DND-41 (cell line): ENCODE measurements around the gene VPS54.

ENCODE experiments used
- ATAC-seq: fragments of 200-7000 bp; cut with Tn5 transposase; 3 replicates; pipeline ENCODE4 v1.9.1; 2021; ENCODE audit warnings: low read depth; ENCODE audit not compliant: insufficient read depth
- DNase-seq: peaks from one replicate; pipeline ENCODE4 v3.0.0-alpha.2; 2020
- H2AFZ ChIP-seq: 2 replicates; pipeline ENCODE4 v1.6.0; 2012; ENCODE audit warnings: low read depth, low read length
- H3K27ac ChIP-seq: 2 replicates; pipeline ENCODE4 v1.5.1; 2012; ENCODE audit warnings: low read length, inconsistent platforms
- H3K27me3 ChIP-seq: fragments of 200-600 bp; sonication (generic); 2 replicates; pipeline ENCODE4 v1.6.0; 2012; ENCODE audit warnings: low read length, mild to moderate bottlenecking, inconsistent platforms; ENCODE audit not compliant: insufficient read depth, poor library complexity
- H3K36me3 ChIP-seq: 2 replicates; pipeline ENCODE4 v1.5.1; 2012; ENCODE audit warnings: low read length, inconsistent platforms; ENCODE audit not compliant: insufficient read depth
- H3K4me1 ChIP-seq: 2 replicates; pipeline ENCODE4 v1.5.1; 2012; ENCODE audit warnings: mild to moderate bottlenecking, low read length; ENCODE audit not compliant: insufficient read depth
- H3K4me2 ChIP-seq: 2 replicates; pipeline ENCODE4 v1.6.0; 2012; ENCODE audit warnings: mild to moderate bottlenecking, moderate library complexity, low read length, inconsistent platforms; ENCODE audit not compliant: insufficient read depth
- H3K4me3 ChIP-seq, 2 experiments: fragments of 200-600 bp in 1 of 2; shearing (Covaris generic) in 1 of 2; 2 replicates each; pipeline ENCODE4 v1.5.1; 2012 to 2016; ENCODE audit warnings: inconsistent platforms in 2 of 2, low read length in 2 of 2, mild to moderate bottlenecking in 2 of 2, low read depth in 1 of 2, moderate library complexity in 1 of 2
- H3K79me2 ChIP-seq: 2 replicates; pipeline ENCODE4 v1.6.0; 2012; ENCODE audit warnings: low read length, inconsistent platforms; ENCODE audit not compliant: insufficient read depth
- H3K9ac ChIP-seq: 2 replicates; pipeline ENCODE4 v1.6.0; 2012; ENCODE audit warnings: low read depth, mild to moderate bottlenecking, inconsistent platforms, low read length, moderate library complexity
- H3K9me3 ChIP-seq: 2 replicates; pipeline ENCODE4 v1.5.1; 2012; ENCODE audit warnings: low read length, moderate library complexity, mild to moderate bottlenecking, inconsistent platforms; ENCODE audit not compliant: insufficient read depth, severe bottlenecking
- H4K20me1 ChIP-seq: 2 replicates; pipeline ENCODE4 v1.6.0; 2012; ENCODE audit warnings: low read length; ENCODE audit not compliant: insufficient read depth
- CTCF ChIP-seq: IDR thresholded peaks from 2 replicates; pipeline ENCODE4 v1.5.1; 2012; ENCODE audit warnings: borderline replicate concordance, low read length, moderate library complexity, mild to moderate bottlenecking; ENCODE audit not compliant: poor library complexity, severe bottlenecking; ENCODE audit errors: extremely low read depth
- EZH2 ChIP-seq: IDR thresholded peaks from 3 replicates; pipeline ENCODE4 v1.6.1; 2012; ENCODE audit warnings: borderline replicate concordance, low read depth, mild to moderate bottlenecking, moderate library complexity, low read length, inconsistent platforms; ENCODE audit not compliant: severe bottlenecking

Gene VPS54

DNA sequence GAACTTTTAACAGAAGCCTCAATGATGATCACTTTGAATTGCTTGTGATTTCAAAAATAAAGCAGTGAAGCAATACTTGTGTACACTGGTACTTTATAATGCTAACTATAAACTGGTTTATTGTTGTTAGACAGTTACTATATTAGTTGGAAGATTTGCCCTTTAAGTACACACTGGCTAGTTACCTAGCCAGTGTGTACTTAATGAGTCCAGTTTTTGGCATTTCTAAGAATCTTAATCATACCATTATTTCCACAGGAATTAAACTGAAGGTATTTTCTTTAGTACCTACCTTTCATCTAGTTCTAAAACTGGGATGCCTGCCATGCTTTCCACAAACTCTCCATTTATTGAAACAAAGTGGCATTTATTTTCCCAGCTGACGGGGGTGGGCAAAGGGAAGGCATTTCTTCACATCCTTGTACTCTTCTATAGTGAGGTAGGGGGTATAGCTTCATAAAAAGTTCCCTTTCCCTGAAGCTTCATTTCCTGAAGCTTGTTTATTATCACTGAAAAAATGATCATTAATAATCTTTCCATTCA, 127.7 kb downstream of the VPS54 start:
- DNase-seq (no peak), ATAC-seq (no peak)
- Histone ChIP-seq H3K9me3 (no peaks in the 10 kb centered on the region), H4K20me1 (peaks cover 5% of the 10 kb centered on the region; the same call in 1 of the 2 replicates), H2AFZ (no peak overlapping the region), H3K4me1 (no peaks in the 10 kb centered on the region), H3K27ac (no peak overlapping the region; the same call in 1 of the 2 replicates), H3K9ac (no peak overlapping the region), H3K79me2 (no peaks in the 10 kb centered on the region; the same call in 1 of the 2 replicates), H3K4me3 (no peak overlapping the region), H3K27me3 (no peaks in the 10 kb centered on the region), H3K36me3 (peaks cover 90% of the 10 kb centered on the region), H3K4me2 (no peak overlapping the region)
- TF ChIP-seq EZH2 (no peak), CTCF (no peak)

DNA sequence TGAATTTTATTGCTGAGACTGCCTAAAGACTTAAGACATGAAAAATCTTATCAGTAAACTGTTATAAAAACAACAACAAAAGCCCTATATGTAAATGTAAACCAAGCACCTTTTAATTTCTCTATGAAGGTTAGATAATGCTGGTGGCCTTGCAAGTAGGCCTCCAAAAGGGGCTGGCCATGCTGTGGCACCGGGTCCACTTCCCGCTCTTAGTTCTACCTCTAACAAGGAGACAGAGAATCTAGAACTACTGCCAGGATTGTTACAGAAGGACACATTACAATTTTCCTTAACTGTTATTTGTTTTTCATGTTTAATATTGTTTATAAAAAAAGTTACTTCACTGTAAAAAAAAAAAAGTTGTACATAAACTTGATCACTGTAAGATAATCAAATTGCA, 128.6 kb downstream of the VPS54 start:
- Histone ChIP-seq H2AFZ (no peak overlapping the region), H3K4me1 (no peaks in the 10 kb centered on the region), H3K9ac (no peak overlapping the region), H3K36me3 (peaks cover 93% of the 10 kb centered on the region), H3K79me2 (peaks cover under 1% of the 10 kb centered on the region; the same call in 1 of the 2 replicates), H3K27ac (no peak overlapping the region), H3K27me3 (no peaks in the 10 kb centered on the region), H3K4me2 (no peak overlapping the region), H4K20me1 (peaks cover 7% of the 10 kb centered on the region; the same call in 1 of the 2 replicates), H3K9me3 (no peaks in the 10 kb centered on the region), H3K4me3 (no peak overlapping the region)
- ATAC-seq = no peak
- TF ChIP-seq EZH2 = no peak
- no peak for DNase-seq

DNA sequence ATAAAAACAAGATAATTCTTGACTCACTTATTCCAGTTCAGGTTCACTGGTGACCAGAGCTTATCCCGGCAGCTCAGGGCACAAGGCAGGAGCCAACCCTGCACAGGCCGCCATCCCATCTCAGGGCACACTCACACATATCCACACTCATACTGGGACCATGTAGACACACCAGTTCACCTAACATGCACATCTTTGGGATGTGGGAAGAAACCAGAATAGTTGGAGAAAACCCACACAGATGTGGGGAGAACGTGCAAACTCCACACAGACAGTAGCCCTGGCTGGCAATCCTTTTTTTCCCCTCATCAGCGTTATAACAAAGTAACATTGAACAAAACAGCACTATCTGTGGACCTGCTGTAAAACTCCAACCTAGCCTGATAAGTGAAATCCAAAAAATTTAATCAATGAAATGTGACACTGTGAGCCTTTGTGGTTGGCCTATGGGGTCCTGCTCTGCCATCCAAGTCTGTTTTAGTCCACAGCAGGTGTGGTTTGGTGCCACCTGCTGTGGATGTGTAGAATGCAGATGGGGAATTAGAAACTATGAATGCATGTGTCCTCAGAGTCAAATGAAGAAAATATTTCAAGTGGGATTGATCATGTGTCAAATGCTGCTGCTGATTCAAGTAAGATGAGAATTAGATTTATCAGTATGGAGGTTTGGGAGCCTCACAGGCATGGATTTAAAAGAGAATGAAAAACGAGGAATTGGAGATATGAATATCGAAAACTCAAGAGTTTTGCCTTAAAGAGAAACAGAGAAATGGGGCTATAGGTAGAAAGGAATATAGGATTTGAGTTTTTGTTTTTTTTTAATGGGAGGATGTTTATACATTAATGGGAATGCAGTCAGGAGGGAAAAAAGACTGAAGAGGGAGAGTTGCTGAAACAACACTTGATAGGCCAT, 130.5 kb downstream of the VPS54 start:
- Histone ChIP-seq H3K4me3 (no peak overlapping the region), H4K20me1 (peaks cover 7% of the 10 kb centered on the region; the same call in 1 of the 2 replicates), H3K36me3 (peaks cover 100% of the 10 kb centered on the region), H3K27ac (peak overlapping the region; percentile 54), H2AFZ (no peak overlapping the region), H3K4me1 (no peaks in the 10 kb centered on the region), H3K9me3 (no peaks in the 10 kb centered on the region), H3K4me2 (no peak overlapping the region), H3K79me2 (peaks cover 13% of the 10 kb centered on the region), H3K9ac (no peak overlapping the region), H3K27me3 (no peaks in the 10 kb centered on the region)
- DNase-seq = peak; percentile 70
- peak; percentile 90 for ATAC-seq
- TF ChIP-seq EZH2 (no peak), CTCF (peak; percentile 89)

DNA sequence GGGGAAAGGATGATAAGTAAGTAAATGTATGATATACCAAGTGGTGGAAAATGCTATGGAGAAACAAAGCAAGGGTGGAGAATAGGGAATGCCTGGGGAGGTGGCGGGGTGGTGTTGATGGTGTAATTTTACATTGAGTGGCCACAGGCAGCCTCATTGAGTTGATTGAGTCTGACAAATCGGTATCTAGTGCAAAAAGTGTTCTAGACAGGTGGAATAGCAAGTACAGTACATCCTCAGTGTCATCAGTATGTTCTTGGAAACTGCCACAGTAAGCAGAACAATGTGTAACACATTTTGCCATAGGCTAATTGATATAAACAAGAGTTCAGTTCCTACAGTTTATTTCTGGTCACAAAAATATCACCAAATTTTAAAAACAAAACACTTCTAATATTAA, 131.2 kb downstream of the VPS54 start:
- H4K20me1 ChIP-seq = peaks cover 7% of the 10 kb centered on the region; the same call in 1 of the 2 replicates
- peaks cover 100% of the 10 kb centered on the region for H3K36me3 ChIP-seq
- no peak for ATAC-seq
- no peak overlapping the region for H3K4me2 ChIP-seq
- peaks cover 18% of the 10 kb centered on the region for H3K79me2 ChIP-seq
- no peak overlapping the region for H2AFZ ChIP-seq
- TF ChIP-seq EZH2 (no peak), CTCF (no peak)
- no peak overlapping the region for H3K27ac ChIP-seq
- no peaks in the 10 kb centered on the region for H3K27me3 ChIP-seq
- H3K4me1 ChIP-seq = no peaks in the 10 kb centered on the region; the same call in 1 of the 2 replicates
- no peaks in the 10 kb centered on the region for H3K9me3 ChIP-seq
- H3K9ac ChIP-seq = no peak overlapping the region
- H3K4me3 ChIP-seq = no peak overlapping the region
- DNase-seq = no peak
